Keratinocyte (primary cell): ENCODE results near the gene ADGRG4. TPM values are rescaled to one million over a fixed set of nuclear protein-coding genes. Genes with fewer than 3 reads are reported as not detected.

Experiments
- DNase-seq: peaks from one replicate; pipeline ENCODE4 v3.0.0-alpha.2; 2011; ENCODE audit warnings: low read depth, missing footprints, low spot score
- FAIRE-seq: peaks from 2 replicates; lab custom pipeline; 2011; peaks lifted over from hg19 to GRCh38; lab: Jason Lieb, UNC
- H2AFZ ChIP-seq: 2 replicates; pipeline ENCODE4 v1.6.0; 2012; ENCODE audit warnings: low read length, control low read depth, inconsistent platforms; ENCODE audit not compliant: control insufficient read depth
- H3K27ac ChIP-seq: 2 replicates; pipeline ENCODE4 v1.5.1; 2011; ENCODE audit warnings: low read length; ENCODE audit not compliant: control insufficient read depth, insufficient read depth
- H3K27me3 ChIP-seq: 3 replicates; pipeline ENCODE4 v1.6.0; 2011; ENCODE audit warnings: low read length; ENCODE audit not compliant: control insufficient read depth, insufficient read depth; ENCODE audit errors: extremely low read depth
- H3K36me3 ChIP-seq, 2 experiments: 2 replicates in 1 of 2; 3 replicates in 1 of 2; pipeline ENCODE4 v1.5.1; 2011; ENCODE audit warnings: low read length in 2 of 2, mild to moderate bottlenecking in 1 of 2; ENCODE audit not compliant: control insufficient read depth in 2 of 2, insufficient read depth in 2 of 2; ENCODE audit errors: extremely low read depth in 1 of 2
- H3K4me1 ChIP-seq: 3 replicates; pipeline ENCODE4 v1.5.1; 2011; ENCODE audit warnings: low read length; ENCODE audit not compliant: control insufficient read depth, insufficient read depth; ENCODE audit errors: extremely low read depth
- H3K4me2 ChIP-seq: 3 replicates; pipeline ENCODE4 v1.6.0; 2011; ENCODE audit warnings: low read depth, low read length; ENCODE audit not compliant: control insufficient read depth, insufficient read depth; ENCODE audit errors: extremely low read depth
- H3K4me3 ChIP-seq, 3 experiments: fragments of 200-600 bp in 1 of 3; sonication (generic) in 1 of 3; 2 replicates in 2 of 3; 3 replicates in 1 of 3; pipeline ENCODE4 v1.5.1; 2011 to 2016; ENCODE audit warnings: low read length in 3 of 3, mild to moderate bottlenecking in 3 of 3, control low read depth in 2 of 3, inconsistent platforms in 1 of 3, low read depth in 1 of 3, mixed read lengths in 1 of 3, mixed run types in 1 of 3, moderate library complexity in 1 of 3; ENCODE audit not compliant: control insufficient read depth in 2 of 3, insufficient read depth in 2 of 3; ENCODE audit errors: extremely low read depth in 1 of 3
- H3K79me2 ChIP-seq: 2 replicates; pipeline ENCODE4 v1.6.0; 2012; ENCODE audit warnings: low read length; ENCODE audit not compliant: control insufficient read depth, insufficient read depth
- H3K9ac ChIP-seq: 3 replicates; pipeline ENCODE4 v1.6.0; 2011; ENCODE audit warnings: low read length; ENCODE audit not compliant: control insufficient read depth, insufficient read depth; ENCODE audit errors: extremely low read depth
- H3K9me1 ChIP-seq: 3 replicates; pipeline ENCODE4 v1.6.0; 2011; ENCODE audit warnings: low read length; ENCODE audit not compliant: control insufficient read depth, insufficient read depth; ENCODE audit errors: extremely low read depth
- H3K9me3 ChIP-seq: 2 replicates; pipeline ENCODE4 v1.5.1; 2012; ENCODE audit warnings: low read depth, low read length; ENCODE audit not compliant: control insufficient read depth
- H4K20me1 ChIP-seq: 3 replicates; pipeline ENCODE4 v1.6.0; 2011; ENCODE audit warnings: low read length; ENCODE audit not compliant: control insufficient read depth, insufficient read depth; ENCODE audit errors: extremely low read depth
- CTCF ChIP-seq, 3 experiments: IDR thresholded peaks in 1 of 3; conservative IDR thresholded peaks in 1 of 3; optimal IDR thresholded peaks in 1 of 3; 2 replicates in 2 of 3; 3 replicates in 1 of 3; pipeline versions ENCODE3 to v1.5.1; 2011; ENCODE audit warnings: low read length in 3 of 3, mild to moderate bottlenecking in 3 of 3, moderate library complexity in 2 of 3, control low read depth in 1 of 3, inconsistent platforms in 1 of 3; ENCODE audit not compliant: insufficient read depth in 2 of 3; ENCODE audit errors: extremely low read depth in 1 of 3
- EZH2 ChIP-seq: IDR thresholded peaks from one replicate; pipeline ENCODE4 v1.6.1; 2012; ENCODE audit warnings: inconsistent platforms, mild to moderate bottlenecking, low read length, moderate library complexity
- dilution Hi-C: fragments of 300-500 bp; cut with MboI; formaldehyde crosslinking; loops from one replicate; pipeline ENCODE4 v1.7.0; 2020; ENCODE audit warnings: low sequenced_read_pairs; ENCODE audit not compliant: extremely low pct_ligation_motif_present
- polyA plus RNA-seq, 5 experiments: library from polyadenylated mRNA; depleted of rRNA in 3 of 5; stranded (reverse) in 3 of 5; stranded (forward) in 1 of 5; unstranded in 1 of 5; fragments of >200 nt; gene quantifications; 1 replicate in 1 of 5; 2 replicates in 3 of 5; 3 replicates in 1 of 5; pipeline versions ENCODE4 v1.2.1 to v1.2.3, GENCODE V29; 2011 to 2012; ENCODE audit warnings: missing spikeins in 2 of 5, low read depth in 1 of 5, low replicate concordance in 1 of 5

ADGRG4 gene
- polyA plus RNA-seq, 1 donor (not counting 4 experiments of a cell fraction or from before 2014, with no cell fraction given): not detected

DNA sequence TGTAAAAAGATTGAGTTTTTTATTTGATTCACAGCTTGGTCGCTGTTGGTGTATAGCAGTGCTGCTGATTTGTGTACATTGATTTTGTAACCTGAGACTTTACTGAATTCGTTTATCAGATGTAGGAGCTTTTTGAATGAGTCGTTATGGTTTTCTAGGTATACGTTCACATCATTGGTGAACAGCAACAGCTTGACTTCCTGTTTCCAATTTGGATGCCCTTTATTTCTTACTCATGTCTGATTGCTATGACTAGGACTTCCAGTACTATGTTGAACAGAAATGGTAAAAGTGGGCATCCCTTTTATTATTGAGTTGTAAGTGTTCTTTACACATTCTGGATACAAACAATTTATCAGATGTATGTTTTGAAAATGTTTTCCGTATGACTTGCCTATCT is 76.0 kb downstream of the ADGRG4 start:
- Histone ChIP-seq H3K79me2 (no peaks in the 10 kb centered on the region), H3K27ac (no peak overlapping the region), H3K4me1 (no peaks in the 10 kb centered on the region), H3K36me3 (no peaks in the 10 kb centered on the region), H3K9me1 (no peaks in the 10 kb centered on the region), H3K4me2 (no peak overlapping the region), H3K27me3 (no peaks in the 10 kb centered on the region), H3K9me3 (no peaks in the 10 kb centered on the region), H4K20me1 (no peaks in the 10 kb centered on the region), H3K9ac (no peak overlapping the region), H3K4me3 (no peak overlapping the region), H2AFZ (no peak overlapping the region)
- no peak for DNase-seq
- TF ChIP-seq CTCF (optimal IDR thresholded peaks at IDR 0.05 in 1 of 3, IDR thresholded peaks at IDR 0.05 in 1 of 3, conservative IDR thresholded peaks at IDR 0.05 in 1 of 3; ENCODE audit: extremely low read depth in 1 of 3, insufficient read depth in 2 of 3, low read length in 3 of 3): no peak
- TF ChIP-seq EZH2: no peak
- dilution Hi-C loops: no loop called here
- no peak for FAIRE-seq

- no peaks in the 10 kb centered on the region for H3K9me3 ChIP-seq
- no peak overlapping the region for H2AFZ ChIP-seq
- H3K9ac ChIP-seq: no peak overlapping the region
- no peaks in the 10 kb centered on the region for H3K36me3 ChIP-seq
- H3K4me3 ChIP-seq: no peak overlapping the region
- no peaks in the 10 kb centered on the region for H3K9me1 ChIP-seq
- DNase-seq: no peak
- no peak overlapping the region for H3K27ac ChIP-seq
- no peak overlapping the region for H3K4me2 ChIP-seq
- TF ChIP-seq CTCF (optimal IDR thresholded peaks at IDR 0.05 in 1 of 3, IDR thresholded peaks at IDR 0.05 in 1 of 3, conservative IDR thresholded peaks at IDR 0.05 in 1 of 3; ENCODE audit: extremely low read depth in 1 of 3, insufficient read depth in 2 of 3, low read length in 3 of 3): no peak
- TF ChIP-seq EZH2: no peak
- no peaks in the 10 kb centered on the region for H3K27me3 ChIP-seq
- no peaks in the 10 kb centered on the region for H4K20me1 ChIP-seq
- no peaks in the 10 kb centered on the region for H3K4me1 ChIP-seq
- no peaks in the 10 kb centered on the region for H3K79me2 ChIP-seq
- no peak for FAIRE-seq
- dilution Hi-C loops: no loop called here
Measured at GRCh38 chrX:136380010-136380769, 79.4 kb downstream of the ADGRG4 start.
